CD8-positive, alpha-beta memory T cell (primary cell): ENCODE measurements around the gene CEP112. TPM values are rescaled to one million over a fixed set of nuclear protein-coding genes. Genes with fewer than 3 reads are reported as not detected.
"Not testable (repeated sequence)": the region's sequence is repeated elsewhere in the genome, so short reads cannot be mapped to it uniquely, and the experiment has no call there.

Experiments
- CTCF ChIA-PET: fragments of 350-600 bp; sonication (Branson Sonifier 250); formaldehyde crosslinking; loops from one replicate; lab custom pipeline; 2021; ENCODE audit warnings: antibody characterized with exemption; lab: Charles Lee
- POLR2A ChIA-PET: fragments of 350-600 bp; sonication (Branson Sonifier 250); formaldehyde crosslinking; loops from one replicate; lab custom pipeline; 2021; ENCODE audit warnings: antibody characterized with exemption; lab: Charles Lee
- DNase-seq, 5 donors: peaks; one replicate each; pipeline versions ENCODE4 v3.0.0 to v3.0.0-alpha.2; 2020 to 2022; ENCODE audit warnings: mixed read lengths in 1 of 5
- H3K27ac ChIP-seq: one replicate; pipeline ENCODE4 v1.7.0; 2013; ENCODE audit warnings: low read depth, mild to moderate bottlenecking, low read length, moderate library complexity
- H3K27me3 ChIP-seq: 2 replicates; pipeline ENCODE4 v1.7.0; 2013; ENCODE audit warnings: low read length, mild to moderate bottlenecking; ENCODE audit not compliant: insufficient read depth, poor library complexity, severe bottlenecking
- H3K36me3 ChIP-seq: 2 replicates; pipeline ENCODE4 v1.7.0; 2013; ENCODE audit warnings: mild to moderate bottlenecking, low read length, moderate library complexity; ENCODE audit not compliant: insufficient read depth
- H3K4me1 ChIP-seq: 2 replicates; pipeline ENCODE4 v1.7.0; 2013; ENCODE audit warnings: mild to moderate bottlenecking, low read length, moderate library complexity; ENCODE audit not compliant: insufficient read depth
- H3K4me3 ChIP-seq: 2 replicates; pipeline ENCODE4 v1.7.0; 2013; ENCODE audit warnings: mild to moderate bottlenecking, low read length
- H3K9me3 ChIP-seq: 2 replicates; pipeline ENCODE4 v1.7.0; 2013; ENCODE audit warnings: mild to moderate bottlenecking, low read length
- H3K27ac Mint-ChIP-seq, 8 donors: one replicate each; pipeline ENCODE4 v1.8.0; 2020 to 2021; ENCODE audit warnings: mixed read lengths in 8 of 8, mild to moderate bottlenecking in 6 of 8, inconsistent platforms in 3 of 8, moderate library complexity in 3 of 8
- H3K27me3 Mint-ChIP-seq, 2 donors: one replicate each; pipeline ENCODE4 v1.8.0; 2020 to 2021; ENCODE audit warnings: mixed read lengths in 2 of 2, mild to moderate bottlenecking in 1 of 2, moderate library complexity in 1 of 2
- H3K36me3 Mint-ChIP-seq, 3 donors: one replicate each; pipeline ENCODE4 v1.8.0; 2020 to 2021; ENCODE audit warnings: mixed read lengths in 3 of 3, inconsistent platforms in 1 of 3, mild to moderate bottlenecking in 1 of 3
- H3K4me1 Mint-ChIP-seq, 3 donors: one replicate each; pipeline ENCODE4 v1.8.0; 2020 to 2021; ENCODE audit warnings: mixed read lengths in 3 of 3, inconsistent platforms in 1 of 3, mild to moderate bottlenecking in 1 of 3
- H3K4me3 Mint-ChIP-seq, 7 donors: one replicate each; pipeline ENCODE4 v1.8.0; 2020 to 2021; ENCODE audit warnings: mixed read lengths in 7 of 7, mild to moderate bottlenecking in 6 of 7, moderate library complexity in 4 of 7, inconsistent platforms in 2 of 7
- H3K9me3 Mint-ChIP-seq, 5 donors: one replicate each; pipeline ENCODE4 v1.8.0; 2020 to 2022; ENCODE audit warnings: mixed read lengths in 5 of 5, mild to moderate bottlenecking in 3 of 5, moderate library complexity in 2 of 5, inconsistent platforms in 1 of 5
- polyA plus RNA-seq: library from polyadenylated mRNA; unstranded; fragments of 300-500 nt; fragmentation: Illumina TruSeq; gene quantifications from one replicate; pipeline ENCODE4 v1.2.3, GENCODE V29; 2021
- total RNA-seq, 2 experiments: library from RNA; stranded (reverse); gene quantifications; one replicate each; pipeline ENCODE4 v1.2.3, GENCODE V29; 2021

The CEP112 gene
- total and polyA plus RNA-seq, 3 experiments from 2014 or later, result 0.64 to 4.5 (median 3.0) TPM

DNA sequence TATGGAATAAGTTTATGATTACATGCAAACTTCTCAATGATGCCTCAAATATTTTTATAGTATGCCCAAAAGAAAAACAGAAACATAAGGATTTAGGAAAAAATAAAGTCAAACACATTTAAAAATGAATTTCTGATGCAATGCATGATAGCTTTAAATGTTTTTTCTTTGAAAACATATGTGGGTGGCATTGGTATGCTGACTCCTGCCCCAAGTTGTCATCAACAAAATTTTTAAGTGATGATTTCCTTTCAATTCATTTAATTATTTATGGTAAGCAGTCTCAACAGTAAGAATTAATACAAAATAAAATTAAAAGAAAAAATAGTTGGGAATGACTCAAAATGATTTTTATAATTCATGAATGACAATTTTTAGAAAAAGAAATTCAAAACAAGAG lies 104.9 kb downstream of the CEP112 start:
- H3K27me3 ChIP-seq, result no peaks in the 10 kb centered on the region
- H3K4me3 ChIP-seq, result no peak overlapping the region
- no peak for DNase-seq
- H3K36me3 ChIP-seq, result no peaks in the 10 kb centered on the region
- ChIA-PET CTCF (no interaction called here), POLR2A (no interaction called here)
- no peak overlapping the region for H3K27ac Mint-ChIP-seq
- no peaks in the 10 kb centered on the region for H3K4me1 Mint-ChIP-seq
- peaks cover 6 to 18% (median 12%) of the 10 kb centered on the region in 5 donors for H3K9me3 Mint-ChIP-seq
- no peaks in the 10 kb centered on the region for H3K4me1 ChIP-seq
- H3K4me3 Mint-ChIP-seq, result no peak overlapping the region
- no peaks in the 10 kb centered on the region for H3K9me3 ChIP-seq
- peaks cover 0 to 11% of the 10 kb centered on the region in 2 donors for H3K27me3 Mint-ChIP-seq
- peaks cover 0 to 26% (median 0%) of the 10 kb centered on the region in 3 donors for H3K36me3 Mint-ChIP-seq
- H3K27ac ChIP-seq, result no peak overlapping the region

DNA sequence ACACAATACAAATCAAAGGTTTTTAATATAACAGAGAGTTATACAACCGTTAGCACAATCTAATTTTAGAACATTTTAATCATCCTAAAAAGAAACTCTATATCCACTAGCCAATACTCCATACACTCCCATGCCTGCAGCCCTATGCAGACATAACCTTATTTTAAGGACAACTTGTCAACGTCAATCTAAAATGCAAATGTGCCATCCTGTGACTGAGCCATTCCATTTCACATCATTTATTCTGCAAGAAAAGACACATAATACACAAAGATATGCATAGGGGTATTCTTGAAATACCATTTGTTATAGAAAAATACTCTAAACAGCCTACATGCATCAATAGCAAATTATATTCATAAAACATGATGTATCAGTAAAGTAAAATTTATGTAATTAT lies 106.7 kb downstream of the CEP112 start:
- Mint-ChIP-seq H3K27ac (no peak overlapping the region), H3K9me3 (peaks cover 3 to 15% (median 13%) of the 10 kb centered on the region in 5 donors), H3K4me1 (no peaks in the 10 kb centered on the region), H3K36me3 (peaks cover 1 to 30% (median 3%) of the 10 kb centered on the region in 3 donors), H3K4me3 (no peak overlapping the region), H3K27me3 (peaks cover 0 to 11% of the 10 kb centered on the region in 2 donors)
- no peak overlapping the region for H3K27ac ChIP-seq
- H3K4me3 ChIP-seq, result no peak overlapping the region
- ChIA-PET CTCF (no interaction called here), POLR2A (no interaction called here)
- no peaks in the 10 kb centered on the region for H3K4me1 ChIP-seq
- DNase-seq, result no peak
- no peaks in the 10 kb centered on the region for H3K9me3 ChIP-seq
- H3K36me3 ChIP-seq, result no peaks in the 10 kb centered on the region
- H3K27me3 ChIP-seq, result no peaks in the 10 kb centered on the region

DNA sequence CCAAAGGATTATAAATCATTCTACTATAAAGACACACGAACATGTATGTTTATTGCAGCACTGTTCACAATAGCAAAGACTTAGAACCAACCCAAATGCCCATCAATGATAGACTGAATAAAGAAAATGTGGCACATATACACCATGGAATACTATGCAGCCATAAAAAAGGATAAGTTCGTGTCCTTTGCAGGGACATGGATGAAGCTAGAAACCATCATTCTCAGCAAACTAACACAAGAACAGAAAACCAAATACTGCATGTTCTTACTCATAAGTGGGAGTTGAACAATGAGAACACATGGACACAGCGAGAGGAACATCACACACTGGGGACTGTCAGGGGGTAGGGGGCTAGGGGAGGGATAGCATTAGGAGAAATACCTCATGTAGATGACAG lies 111.3 kb downstream of the CEP112 start:
- H3K9me3 Mint-ChIP-seq, CTCF ChIA-PET, H3K4me1 Mint-ChIP-seq, H3K27ac Mint-ChIP-seq, H3K27ac ChIP-seq, DNase-seq, H3K27me3 Mint-ChIP-seq, H3K4me3 Mint-ChIP-seq, H3K4me3 ChIP-seq, H3K4me1 ChIP-seq, H3K27me3 ChIP-seq, H3K9me3 ChIP-seq, POLR2A ChIA-PET, H3K36me3 ChIP-seq: not testable (repeated sequence)
- H3K36me3 Mint-ChIP-seq, result peaks cover 2 to 37% (median 4%) of the 10 kb centered on the region in 3 donors

DNA sequence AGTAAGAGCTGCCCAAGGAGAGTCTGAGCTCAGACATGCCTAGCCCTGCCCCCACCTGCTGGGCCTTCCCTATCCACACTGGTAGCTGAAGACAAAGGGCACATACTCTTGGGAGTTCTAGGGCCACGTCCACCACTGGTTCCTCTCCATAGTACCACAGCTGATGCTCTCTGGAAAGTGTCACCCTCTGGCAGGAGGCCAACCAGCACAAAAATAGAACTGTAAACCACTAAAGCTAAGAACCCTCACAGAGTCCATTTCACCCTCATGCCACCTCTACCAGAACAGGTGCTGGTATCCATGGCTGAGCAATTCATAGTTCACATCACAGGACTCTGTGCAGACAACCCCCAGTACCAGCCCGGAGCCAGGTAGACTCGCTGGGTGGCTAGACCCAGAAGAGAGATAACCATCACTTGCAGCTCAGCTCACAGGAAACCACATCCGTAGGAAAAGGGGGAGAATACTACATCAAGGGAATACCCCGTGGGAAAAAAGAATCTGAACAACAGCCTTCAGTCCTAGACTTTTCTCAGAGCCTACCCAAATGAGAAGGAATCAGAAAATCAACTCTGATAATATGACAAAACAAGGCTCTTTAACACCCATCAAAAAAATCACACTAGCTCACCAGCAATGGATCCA lies 115.3 kb downstream of the CEP112 start:
- Mint-ChIP-seq H3K27me3 (peaks cover 0 to 6% of the 10 kb centered on the region in 2 donors), H3K36me3 (peaks cover 2 to 43% (median 4%) of the 10 kb centered on the region in 3 donors), H3K4me1 (peaks cover 0 to 9% (median 4%) of the 10 kb centered on the region in 3 donors), H3K27ac (no peak overlapping the region), H3K9me3 (peaks cover 0 to 9% (median 0%) of the 10 kb centered on the region in 5 donors), H3K4me3 (no peak overlapping the region)
- H3K4me3 ChIP-seq, result no peak overlapping the region
- no peak overlapping the region for H3K27ac ChIP-seq
- CTCF ChIA-PET, result no interaction called here
- H3K9me3 ChIP-seq, result no peaks in the 10 kb centered on the region
- POLR2A ChIA-PET, result no interaction called here
- no peak for DNase-seq
- no peaks in the 10 kb centered on the region for H3K27me3 ChIP-seq
- no peaks in the 10 kb centered on the region for H3K36me3 ChIP-seq
- no peaks in the 10 kb centered on the region for H3K4me1 ChIP-seq

DNA sequence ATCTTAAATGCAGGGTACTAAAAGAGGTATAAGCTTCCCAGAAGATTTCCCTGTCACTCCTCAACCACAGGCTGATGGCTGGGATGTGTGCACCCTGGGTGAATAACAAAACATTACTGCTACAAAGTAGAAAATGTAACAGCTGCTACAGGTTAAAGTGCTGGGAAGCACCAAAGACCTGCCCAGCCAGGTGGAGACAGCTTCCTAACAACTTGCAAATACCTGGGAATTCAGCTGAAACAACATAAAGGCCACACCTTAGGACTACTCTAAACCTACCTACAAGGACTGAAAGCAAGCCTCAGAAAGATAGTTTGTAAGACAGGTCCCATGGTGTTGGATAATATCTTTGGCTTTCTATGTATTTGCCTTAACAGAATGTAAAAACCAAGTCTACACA lies 118.5 kb downstream of the CEP112 start:
- ChIA-PET POLR2A (no interaction called here), CTCF (no interaction called here)
- H3K27me3 ChIP-seq, result no peaks in the 10 kb centered on the region
- H3K27ac ChIP-seq, result no peak overlapping the region
- Mint-ChIP-seq H3K9me3 (no peaks in the 10 kb centered on the region), H3K4me3 (peak overlapping the region in 1 of 7 donors; percentile 8), H3K4me1 (peaks cover 0 to 9% (median 4%) of the 10 kb centered on the region in 3 donors), H3K27ac (no peak overlapping the region), H3K36me3 (peaks cover 0 to 27% (median 0%) of the 10 kb centered on the region in 3 donors), H3K27me3 (peaks cover 0 to 3% of the 10 kb centered on the region in 2 donors)
- no peaks in the 10 kb centered on the region for H3K4me1 ChIP-seq
- H3K9me3 ChIP-seq, result no peaks in the 10 kb centered on the region
- no peak overlapping the region for H3K4me3 ChIP-seq
- no peaks in the 10 kb centered on the region for H3K36me3 ChIP-seq
- no peak for DNase-seq

DNA sequence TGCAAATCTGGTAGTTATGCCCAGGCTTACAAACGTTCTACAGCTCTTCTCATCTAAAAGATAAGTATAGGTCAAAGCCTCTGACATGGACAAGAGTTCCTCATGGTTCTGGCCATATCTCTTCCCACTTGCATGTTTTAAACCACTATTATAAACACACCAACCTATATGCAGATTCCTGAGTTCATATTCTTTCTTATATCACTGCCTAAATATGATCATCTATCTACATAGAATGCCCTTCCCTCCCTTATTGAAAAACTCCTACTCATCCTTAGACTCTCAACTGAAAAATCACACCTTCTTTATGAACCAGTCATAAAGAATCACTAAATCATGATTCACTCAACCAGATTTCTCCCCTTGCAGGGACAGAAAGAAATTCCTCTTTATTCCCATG lies 128.2 kb downstream of the CEP112 start:
- Histone ChIP-seq H3K27me3 (no peaks in the 10 kb centered on the region), H3K4me1 (no peaks in the 10 kb centered on the region), H3K9me3 (no peaks in the 10 kb centered on the region), H3K4me3 (no peak overlapping the region), H3K27ac (no peak overlapping the region), H3K36me3 (no peaks in the 10 kb centered on the region)
- ChIA-PET CTCF (no interaction called here), POLR2A (no interaction called here)
- no peaks in the 10 kb centered on the region for H3K4me1 Mint-ChIP-seq
- no peak overlapping the region for H3K27ac Mint-ChIP-seq
- no peak for DNase-seq
- no peak overlapping the region for H3K4me3 Mint-ChIP-seq
- peaks cover 0 to 4% (median 0%) of the 10 kb centered on the region in 5 donors for H3K9me3 Mint-ChIP-seq
- H3K27me3 Mint-ChIP-seq, result peaks cover 0 to 2% of the 10 kb centered on the region in 2 donors
- H3K36me3 Mint-ChIP-seq, result peaks cover 2 to 9% (median 4%) of the 10 kb centered on the region in 3 donors

DNA sequence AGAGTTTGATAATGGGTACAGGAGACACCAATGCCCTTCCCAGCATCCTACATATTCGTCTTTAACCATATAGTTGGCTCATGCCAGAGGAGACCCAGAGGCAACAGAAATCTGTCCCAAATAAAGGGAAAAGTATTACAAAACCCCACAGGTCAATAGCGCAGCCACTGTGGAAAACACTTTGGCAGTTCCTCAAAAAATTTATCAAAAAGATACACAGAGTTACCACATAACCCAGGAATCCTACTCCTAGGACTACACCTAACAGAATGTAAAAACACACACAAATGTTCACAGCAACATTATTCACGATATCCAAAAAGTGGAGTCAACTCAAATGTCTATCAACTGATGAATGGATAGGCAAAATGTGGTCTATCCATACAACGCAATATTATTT lies 135.8 kb downstream of the CEP112 start:
- H3K4me1 Mint-ChIP-seq, result no peaks in the 10 kb centered on the region
- no peaks in the 10 kb centered on the region for H3K36me3 ChIP-seq
- DNase-seq, result no peak
- no peaks in the 10 kb centered on the region for H3K4me1 ChIP-seq
- peaks cover 3 to 31% (median 15%) of the 10 kb centered on the region in 3 donors for H3K36me3 Mint-ChIP-seq
- peak overlapping the region in 1 of 8 donors; percentile 34 for H3K27ac Mint-ChIP-seq
- no peak overlapping the region for H3K4me3 ChIP-seq
- H3K27me3 Mint-ChIP-seq, result no peaks in the 10 kb centered on the region
- POLR2A ChIA-PET, result no interaction called here
- no peaks in the 10 kb centered on the region for H3K9me3 ChIP-seq
- H3K27me3 ChIP-seq, result no peaks in the 10 kb centered on the region
- CTCF ChIA-PET, result no interaction called here
- peaks cover under 1 to 4% (median 1%) of the 10 kb centered on the region in 5 donors for H3K9me3 Mint-ChIP-seq
- H3K27ac ChIP-seq, result no peak overlapping the region
- H3K4me3 Mint-ChIP-seq, result no peak overlapping the region

DNA sequence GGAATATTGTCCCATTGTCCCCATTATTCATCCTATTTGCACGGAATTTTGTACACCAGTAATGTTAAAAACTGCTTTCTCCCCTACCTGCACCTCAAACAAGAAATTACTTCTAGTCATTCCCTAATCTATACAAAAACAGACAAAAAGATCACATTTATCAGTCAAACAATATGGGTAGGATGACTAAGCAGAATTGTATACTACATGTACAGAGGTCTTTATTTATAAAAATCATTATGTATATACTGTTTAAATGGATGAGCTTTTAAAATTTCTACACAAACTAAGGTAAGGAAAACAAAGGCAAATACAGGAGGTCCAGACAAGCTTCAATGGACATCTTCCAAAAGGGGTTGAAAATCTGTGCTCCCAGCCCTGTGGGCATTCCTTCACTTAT lies 137.7 kb downstream of the CEP112 start:
- Mint-ChIP-seq H3K36me3 (peaks cover 6 to 39% (median 19%) of the 10 kb centered on the region in 3 donors), H3K4me1 (no peaks in the 10 kb centered on the region), H3K27ac (no peak overlapping the region), H3K4me3 (no peak overlapping the region), H3K9me3 (peaks cover 2 to 15% (median 8%) of the 10 kb centered on the region in 5 donors), H3K27me3 (no peaks in the 10 kb centered on the region)
- CTCF ChIA-PET, result no interaction called here
- Histone ChIP-seq H3K4me3 (no peak overlapping the region), H3K9me3 (no peaks in the 10 kb centered on the region), H3K36me3 (no peaks in the 10 kb centered on the region), H3K4me1 (no peaks in the 10 kb centered on the region), H3K27ac (no peak overlapping the region), H3K27me3 (no peaks in the 10 kb centered on the region)
- DNase-seq, result no peak
- POLR2A ChIA-PET, result no interaction called here
